ENCODE measurements around the gene MS4A1.

GRCh38 chr11:60477035-60477445 lies 21.4 kb downstream of the MS4A1 start:
- no peak for TF ChIP-seq POLR2A (IDR thresholded peaks at IDR 0.05)
- TF ChIP-seq, protein P1, sequence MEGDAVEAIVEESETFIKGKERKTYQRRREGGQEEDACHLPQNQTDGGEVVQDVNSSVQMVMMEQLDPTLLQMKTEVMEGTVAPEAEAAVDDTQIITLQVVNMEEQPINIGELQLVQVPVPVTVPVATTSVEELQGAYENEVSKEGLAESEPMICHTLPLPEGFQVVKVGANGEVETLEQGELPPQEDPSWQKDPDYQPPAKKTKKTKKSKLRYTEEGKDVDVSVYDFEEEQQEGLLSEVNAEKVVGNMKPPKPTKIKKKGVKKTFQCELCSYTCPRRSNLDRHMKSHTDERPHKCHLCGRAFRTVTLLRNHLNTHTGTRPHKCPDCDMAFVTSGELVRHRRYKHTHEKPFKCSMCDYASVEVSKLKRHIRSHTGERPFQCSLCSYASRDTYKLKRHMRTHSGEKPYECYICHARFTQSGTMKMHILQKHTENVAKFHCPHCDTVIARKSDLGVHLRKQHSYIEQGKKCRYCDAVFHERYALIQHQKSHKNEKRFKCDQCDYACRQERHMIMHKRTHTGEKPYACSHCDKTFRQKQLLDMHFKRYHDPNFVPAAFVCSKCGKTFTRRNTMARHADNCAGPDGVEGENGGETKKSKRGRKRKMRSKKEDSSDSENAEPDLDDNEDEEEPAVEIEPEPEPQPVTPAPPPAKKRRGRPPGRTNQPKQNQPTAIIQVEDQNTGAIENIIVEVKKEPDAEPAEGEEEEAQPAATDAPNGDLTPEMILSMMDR (IDR thresholded peaks at IDR 0.05) = no peak

All from right lobe of liver (tissue), 4 donors.